KOPT-K1 (cell line): ENCODE measurements around the gene BTAF1.
"Not testable (repeated sequence)": the region's sequence is repeated elsewhere in the genome, so short reads cannot be mapped to it uniquely, and the experiment has no call there.

Source experiments
- H3K27ac ChIP-seq: fragments of 200-600 bp; sonication (generic); 2 replicates; pipeline ENCODE4 v1.5.1; 2016; ENCODE audit warnings: antibody characterized with exemption, mild to moderate bottlenecking, low read depth, low read length; ENCODE audit not compliant: poor library complexity, severe bottlenecking
- H3K36me3 ChIP-seq: fragments of 200-600 bp; sonication (generic); 2 replicates; pipeline ENCODE4 v1.5.1; 2017; ENCODE audit warnings: antibody characterized with exemption, mild to moderate bottlenecking, low read length, moderate library complexity; ENCODE audit not compliant: insufficient read depth
- H3K9me3 ChIP-seq: fragments of 200-600 bp; sonication (generic); 2 replicates; pipeline ENCODE4 v1.5.1; 2017; ENCODE audit warnings: antibody characterized with exemption, low read length, mild to moderate bottlenecking; ENCODE audit not compliant: insufficient read depth, poor library complexity, severe bottlenecking

BTAF1 gene

GRCh38 chr10:91987397-91988037, 63.9 kb downstream of the BTAF1 start:
- Histone ChIP-seq H3K9me3 (peaks cover 5% of the 10 kb centered on the region), H3K36me3 (peaks cover 92% of the 10 kb centered on the region), H3K27ac (no peak overlapping the region)

- Histone ChIP-seq H3K36me3 (peaks cover 92% of the 10 kb centered on the region), H3K27ac (no peak overlapping the region), H3K9me3 (no peaks in the 10 kb centered on the region)
These were observed 68.5 kb downstream of the BTAF1 start for GRCh38 chr10:91992031-91992430.

GRCh38 chr10:91996266-91996665, 72.7 kb downstream of the BTAF1 start:
- no peak overlapping the region for H3K27ac ChIP-seq
- H3K36me3 ChIP-seq = peaks cover 96% of the 10 kb centered on the region
- peaks cover 12% of the 10 kb centered on the region for H3K9me3 ChIP-seq

GRCh38 chr10:92001581-92001980, 78.0 kb downstream of the BTAF1 start:
- Histone ChIP-seq H3K27ac (no peak overlapping the region), H3K9me3 (peaks cover 22% of the 10 kb centered on the region), H3K36me3 (peaks cover 89% of the 10 kb centered on the region)

GRCh38 chr10:92001995-92002394, 78.4 kb downstream of the BTAF1 start:
- Histone ChIP-seq H3K36me3 (peaks cover 89% of the 10 kb centered on the region), H3K9me3 (peaks cover 22% of the 10 kb centered on the region), H3K27ac (no peak overlapping the region)

GRCh38 chr10:92003258-92003657, 79.7 kb downstream of the BTAF1 start:
- H3K9me3 ChIP-seq = peaks cover 22% of the 10 kb centered on the region
- no peak overlapping the region for H3K27ac ChIP-seq
- peaks cover 88% of the 10 kb centered on the region for H3K36me3 ChIP-seq

GRCh38 chr10:92005978-92006377, 82.4 kb downstream of the BTAF1 start:
- H3K36me3 ChIP-seq = peaks cover 87% of the 10 kb centered on the region
- H3K27ac ChIP-seq = no peak overlapping the region
- H3K9me3 ChIP-seq = peaks cover 13% of the 10 kb centered on the region

GRCh38 chr10:92009445-92009844, 85.9 kb downstream of the BTAF1 start:
- Histone ChIP-seq H3K27ac (no peak overlapping the region), H3K9me3 (no peaks in the 10 kb centered on the region), H3K36me3 (peaks cover 90% of the 10 kb centered on the region)

- Histone ChIP-seq H3K27ac (no peak overlapping the region), H3K36me3 (peaks cover 90% of the 10 kb centered on the region), H3K9me3 (no peaks in the 10 kb centered on the region)
These were observed 86.6 kb downstream of the BTAF1 start for GRCh38 chr10:92010047-92010735.

- Histone ChIP-seq H3K27ac (no peak overlapping the region), H3K9me3 (no peaks in the 10 kb centered on the region), H3K36me3 (peaks cover 90% of the 10 kb centered on the region)
These were observed 88.1 kb downstream of the BTAF1 start for GRCh38 chr10:92011560-92012214.

GRCh38 chr10:92014620-92015019, 91.0 kb downstream of the BTAF1 start:
- Histone ChIP-seq H3K9me3 (no peaks in the 10 kb centered on the region), H3K36me3 (peaks cover 92% of the 10 kb centered on the region), H3K27ac (no peak overlapping the region)

GRCh38 chr10:92024700-92025099, 101.1 kb downstream of the BTAF1 start:
- Histone ChIP-seq H3K27ac (no peak overlapping the region), H3K9me3 (no peaks in the 10 kb centered on the region), H3K36me3 (peaks cover 99% of the 10 kb centered on the region)

GRCh38 chr10:92025340-92025739, 101.8 kb downstream of the BTAF1 start:
- peaks cover 99% of the 10 kb centered on the region for H3K36me3 ChIP-seq
- H3K27ac ChIP-seq, H3K9me3 ChIP-seq: not testable (repeated sequence)

- Histone ChIP-seq H3K27ac (no peak overlapping the region), H3K36me3 (peaks cover 100% of the 10 kb centered on the region), H3K9me3 (no peaks in the 10 kb centered on the region)
These were observed 103.6 kb downstream of the BTAF1 start for GRCh38 chr10:92027141-92027540.

- no peak overlapping the region for H3K27ac ChIP-seq
- no peaks in the 10 kb centered on the region for H3K9me3 ChIP-seq
- H3K36me3 ChIP-seq = peaks cover 90% of the 10 kb centered on the region
These were observed 108.0 kb downstream of the BTAF1 start for GRCh38 chr10:92031580-92031979.
